Endothelial cell (in vitro differentiated cells): Measurements from ENCODE around the gene CTNNA3. TPM values are rescaled to one million over a fixed set of nuclear protein-coding genes. Genes with fewer than 3 reads are reported as not detected.

Source experiments
- DNase-seq: peaks from one replicate; pipeline ENCODE4 v3.0.0; 2021; ENCODE audit warnings: low spot score
- H3K27ac Mint-ChIP-seq: one replicate; pipeline ENCODE4 v1.8.0; 2021; ENCODE audit warnings: mixed read lengths, inconsistent platforms; ENCODE audit not compliant: unreplicated experiment
- H3K27me3 Mint-ChIP-seq: one replicate; pipeline ENCODE4 v1.8.0; 2021; ENCODE audit warnings: mild to moderate bottlenecking, moderate library complexity, mixed read lengths, inconsistent platforms; ENCODE audit not compliant: unreplicated experiment
- H3K36me3 Mint-ChIP-seq: one replicate; pipeline ENCODE4 v1.8.0; 2021; ENCODE audit warnings: mild to moderate bottlenecking, low read depth, mixed read lengths, inconsistent platforms; ENCODE audit not compliant: unreplicated experiment
- H3K4me1 Mint-ChIP-seq: one replicate; pipeline ENCODE4 v1.8.0; 2021; ENCODE audit warnings: mild to moderate bottlenecking, mixed read lengths, inconsistent platforms; ENCODE audit not compliant: unreplicated experiment
- H3K4me3 Mint-ChIP-seq: one replicate; pipeline ENCODE4 v1.8.0; 2021; ENCODE audit warnings: mild to moderate bottlenecking, mixed read lengths, inconsistent platforms; ENCODE audit not compliant: unreplicated experiment
- H3K9me3 Mint-ChIP-seq: one replicate; pipeline ENCODE4 v1.8.0; 2021; ENCODE audit warnings: mixed read lengths, inconsistent platforms; ENCODE audit not compliant: unreplicated experiment
- total RNA-seq: library from RNA; stranded (reverse); fragmentation: NEBNext Ultra II Directional; extraction: Animal tissue kit (Norgen Biotek cat#: 25700); gene quantifications from one replicate; pipeline ENCODE4 v1.2.1, GENCODE V29; 2021; ENCODE audit not compliant: unreplicated experiment
- TF ChIP-seq, protein P1 (sequence below): fragments of 200-600 bp; sonication (generic); IDR thresholded peaks from one replicate; pipeline ENCODE4 v1.5.0; 2021; ENCODE audit warnings: antibody characterized with exemption; ENCODE audit not compliant: unreplicated experiment

Gene CTNNA3
- total RNA-seq, 1 donor from 2014 or later: 2.3 TPM

DNA sequence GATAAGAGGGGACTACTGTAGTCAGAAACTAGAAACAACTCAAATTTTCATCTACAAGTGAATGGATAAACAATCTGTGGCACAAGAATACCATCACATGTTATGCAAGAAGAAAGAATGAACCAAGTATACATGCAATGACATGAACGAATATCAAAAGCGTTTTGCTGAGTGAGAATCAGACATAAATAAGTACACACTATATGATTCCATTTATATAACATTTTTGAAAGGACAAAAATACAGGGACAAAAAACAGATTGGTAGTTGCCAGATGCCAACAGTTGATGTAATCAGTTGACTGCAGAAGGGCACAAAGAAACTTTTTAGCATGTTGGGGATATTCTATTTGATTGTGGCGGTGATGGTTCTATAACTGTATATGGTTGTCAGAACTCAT lies 33.6 kb downstream of the CTNNA3 start:
- H3K9me3 Mint-ChIP-seq: no peaks in the 10 kb centered on the region
- H3K4me3 Mint-ChIP-seq: no peak overlapping the region
- H3K27me3 Mint-ChIP-seq: no peaks in the 10 kb centered on the region
- DNase-seq: no peak
- TF ChIP-seq, protein P1, sequence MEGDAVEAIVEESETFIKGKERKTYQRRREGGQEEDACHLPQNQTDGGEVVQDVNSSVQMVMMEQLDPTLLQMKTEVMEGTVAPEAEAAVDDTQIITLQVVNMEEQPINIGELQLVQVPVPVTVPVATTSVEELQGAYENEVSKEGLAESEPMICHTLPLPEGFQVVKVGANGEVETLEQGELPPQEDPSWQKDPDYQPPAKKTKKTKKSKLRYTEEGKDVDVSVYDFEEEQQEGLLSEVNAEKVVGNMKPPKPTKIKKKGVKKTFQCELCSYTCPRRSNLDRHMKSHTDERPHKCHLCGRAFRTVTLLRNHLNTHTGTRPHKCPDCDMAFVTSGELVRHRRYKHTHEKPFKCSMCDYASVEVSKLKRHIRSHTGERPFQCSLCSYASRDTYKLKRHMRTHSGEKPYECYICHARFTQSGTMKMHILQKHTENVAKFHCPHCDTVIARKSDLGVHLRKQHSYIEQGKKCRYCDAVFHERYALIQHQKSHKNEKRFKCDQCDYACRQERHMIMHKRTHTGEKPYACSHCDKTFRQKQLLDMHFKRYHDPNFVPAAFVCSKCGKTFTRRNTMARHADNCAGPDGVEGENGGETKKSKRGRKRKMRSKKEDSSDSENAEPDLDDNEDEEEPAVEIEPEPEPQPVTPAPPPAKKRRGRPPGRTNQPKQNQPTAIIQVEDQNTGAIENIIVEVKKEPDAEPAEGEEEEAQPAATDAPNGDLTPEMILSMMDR: no peak
- H3K36me3 Mint-ChIP-seq: no peaks in the 10 kb centered on the region
- H3K4me1 Mint-ChIP-seq: peaks cover 12% of the 10 kb centered on the region
- H3K27ac Mint-ChIP-seq: no peak overlapping the region

DNA sequence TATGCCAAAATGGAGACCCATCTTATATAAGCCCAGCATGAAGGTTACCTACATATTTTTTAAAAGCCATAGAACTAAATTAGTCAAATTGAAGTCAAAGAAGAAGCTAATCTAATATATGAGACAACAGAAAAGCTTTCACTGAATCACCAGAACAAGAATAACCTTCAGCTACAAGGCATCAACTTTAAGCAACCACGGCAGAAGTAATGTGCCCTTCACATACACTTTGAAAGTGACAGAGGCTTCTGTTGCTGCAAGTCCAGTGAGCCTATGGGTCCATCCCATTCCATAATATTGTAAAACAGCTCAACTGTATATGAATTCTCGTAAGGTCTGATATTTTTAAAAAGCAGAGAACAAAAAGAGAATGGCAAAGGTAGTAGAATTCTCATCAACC lies 36.5 kb downstream of the CTNNA3 start:
- no peaks in the 10 kb centered on the region for H3K4me1 Mint-ChIP-seq
- H3K4me3 Mint-ChIP-seq: no peak overlapping the region
- H3K27me3 Mint-ChIP-seq: no peaks in the 10 kb centered on the region
- H3K27ac Mint-ChIP-seq: no peak overlapping the region
- H3K36me3 Mint-ChIP-seq: no peaks in the 10 kb centered on the region
- no peaks in the 10 kb centered on the region for H3K9me3 Mint-ChIP-seq
- no peak for DNase-seq
- TF ChIP-seq, protein P1: no peak

DNA sequence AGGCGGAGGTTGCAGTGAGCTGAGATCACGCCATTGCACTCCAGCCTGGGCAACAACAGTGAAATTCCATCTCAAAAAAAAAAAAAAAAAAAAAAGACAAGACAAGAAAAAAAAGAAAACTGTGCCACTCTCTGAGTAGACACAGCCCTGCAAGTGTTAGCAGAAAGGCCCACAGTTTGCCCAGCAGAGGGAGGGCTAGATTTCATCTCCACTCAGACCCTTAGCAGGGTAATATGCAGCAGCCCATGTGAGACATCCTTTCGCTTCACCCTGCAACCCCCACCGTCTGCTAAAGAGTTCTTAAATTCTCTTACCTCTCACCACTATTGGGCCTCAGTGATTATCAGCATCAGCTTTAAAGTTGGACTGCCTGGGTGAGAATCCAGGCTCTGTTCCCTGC lies 38.2 kb downstream of the CTNNA3 start:
- Mint-ChIP-seq H3K4me1 (no peaks in the 10 kb centered on the region), H3K4me3 (no peak overlapping the region), H3K36me3 (peaks cover 4% of the 10 kb centered on the region), H3K9me3 (no peaks in the 10 kb centered on the region), H3K27me3 (no peaks in the 10 kb centered on the region), H3K27ac (no peak overlapping the region)
- TF ChIP-seq, protein P1: no peak
- no peak for DNase-seq

DNA sequence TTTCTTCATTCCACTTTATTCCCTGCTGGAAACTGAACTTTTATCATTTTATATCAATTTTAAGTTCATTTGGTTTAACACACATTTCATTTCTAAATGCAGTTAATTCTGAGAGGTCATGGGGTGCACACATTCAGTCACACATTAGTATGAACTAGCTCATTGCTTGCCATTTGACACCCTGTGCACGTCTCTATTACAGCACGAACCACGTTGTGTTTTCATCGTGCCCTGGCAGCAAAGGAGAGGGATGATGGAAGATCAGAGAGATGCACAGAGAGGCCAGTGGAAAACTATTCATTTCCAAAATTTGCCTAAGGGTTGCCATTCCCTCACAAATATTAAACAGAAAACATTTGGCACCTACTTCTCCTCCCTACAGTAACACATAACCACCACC lies 45.4 kb downstream of the CTNNA3 start:
- no peak for DNase-seq
- Mint-ChIP-seq H3K27me3 (no peaks in the 10 kb centered on the region), H3K27ac (no peak overlapping the region), H3K36me3 (peaks cover 4% of the 10 kb centered on the region), H3K9me3 (no peaks in the 10 kb centered on the region), H3K4me1 (no peaks in the 10 kb centered on the region), H3K4me3 (no peak overlapping the region)
- TF ChIP-seq, protein P1: no peak

DNA sequence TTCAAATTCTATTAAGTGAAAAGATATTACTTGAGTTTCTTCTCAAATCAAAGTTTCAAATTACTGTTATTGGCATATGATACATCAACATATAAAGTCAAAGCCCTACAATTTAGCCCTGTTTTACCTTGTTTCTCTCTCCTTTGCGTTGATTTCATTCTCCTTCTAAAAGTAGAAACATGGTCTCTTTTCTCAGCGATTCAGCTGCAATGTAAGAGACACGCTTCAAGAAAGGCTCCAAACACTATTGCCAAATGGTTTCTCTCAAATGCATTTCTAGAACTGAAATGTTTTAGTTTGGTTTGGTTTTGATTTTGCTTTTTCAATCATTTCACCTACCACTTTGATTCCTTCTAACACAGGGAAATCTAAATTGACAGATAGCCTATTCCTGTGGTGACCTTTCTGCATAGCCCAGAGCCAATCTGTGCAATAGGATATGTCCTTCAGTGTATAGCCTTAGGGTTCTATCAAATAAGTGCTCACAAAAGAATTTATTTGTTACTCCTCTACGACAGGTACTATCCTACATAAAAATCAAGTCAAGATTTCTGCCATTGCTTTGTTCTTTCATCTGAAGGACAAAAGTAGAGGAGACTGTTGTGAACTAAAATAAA lies 47.3 kb downstream of the CTNNA3 start:
- no peaks in the 10 kb centered on the region for H3K4me1 Mint-ChIP-seq

More for the DNA sequence above, 47.3 kb downstream of the CTNNA3 start:
- Mint-ChIP-seq H3K27ac (no peak overlapping the region), H3K27me3 (no peaks in the 10 kb centered on the region), H3K4me3 (no peak overlapping the region), H3K36me3 (peaks cover 4% of the 10 kb centered on the region), H3K9me3 (no peaks in the 10 kb centered on the region)
- DNase-seq: no peak
- TF ChIP-seq, protein P1: no peak
